ENCODE data around the gene RIC8B.

Gene RIC8B

GRCh38 chr12:106801830-106802533 is 27.5 kb downstream of the RIC8B start:
- no peak for DNase-seq (ENCODE audit: low spot score)

- DNase-seq (ENCODE audit: low spot score), result no peak
These were observed 30.2 kb downstream of the RIC8B start for GRCh38 chr12:106804668-106805067.

GRCh38 chr12:106814714-106815113 is 40.2 kb downstream of the RIC8B start:
- no peak for DNase-seq (ENCODE audit: low spot score)

GRCh38 chr12:106815741-106816140 is 41.3 kb downstream of the RIC8B start:
- DNase-seq (ENCODE audit: low spot score), result no peak

- no peak for DNase-seq (ENCODE audit: low spot score)
These were observed 41.7 kb downstream of the RIC8B start for GRCh38 chr12:106816231-106816630.

- no peak for DNase-seq (ENCODE audit: low spot score)
These were observed 45.5 kb downstream of the RIC8B start for GRCh38 chr12:106819991-106820390.

GRCh38 chr12:106831699-106832098 is 57.2 kb downstream of the RIC8B start:
- no peak for DNase-seq (ENCODE audit: low spot score)

GRCh38 chr12:106837782-106838181 is 63.3 kb downstream of the RIC8B start:
- DNase-seq (ENCODE audit: low spot score), result no peak

GRCh38 chr12:106839333-106839732 is 64.9 kb downstream of the RIC8B start:
- DNase-seq (ENCODE audit: low spot score), result no peak

- no peak for DNase-seq (ENCODE audit: low spot score)
These were observed 65.8 kb downstream of the RIC8B start for GRCh38 chr12:106840243-106840642.

GRCh38 chr12:106841510-106842302 is 67.2 kb downstream of the RIC8B start:
- no peak for DNase-seq (ENCODE audit: low spot score)

- no peak for DNase-seq (ENCODE audit: low spot score)
These were observed 71.4 kb downstream of the RIC8B start for GRCh38 chr12:106845902-106846301.

GRCh38 chr12:106847861-106848260 is 73.4 kb downstream of the RIC8B start:
- no peak for DNase-seq (ENCODE audit: low spot score)

- DNase-seq (ENCODE audit: low spot score), result no peak
These were observed 76.8 kb downstream of the RIC8B start for GRCh38 chr12:106851306-106851705.

GRCh38 chr12:106854723-106855122 is 80.2 kb downstream of the RIC8B start:
- no peak for DNase-seq (ENCODE audit: low spot score)

GRCh38 chr12:106855221-106855758 is 80.8 kb downstream of the RIC8B start:
- DNase-seq (ENCODE audit: low spot score), result no peak

- no peak for DNase-seq (ENCODE audit: low spot score)
These were observed 87.8 kb downstream of the RIC8B start for GRCh38 chr12:106861984-106862916.

- no peak for DNase-seq (ENCODE audit: low spot score)
These were observed 88.7 kb downstream of the RIC8B start for GRCh38 chr12:106863189-106863588.

GRCh38 chr12:106865683-106866082 is 91.2 kb downstream of the RIC8B start:
- DNase-seq (ENCODE audit: low spot score), result no peak

- no peak for DNase-seq (ENCODE audit: low spot score)
These were observed 92.1 kb downstream of the RIC8B start for GRCh38 chr12:106866426-106867080.

GRCh38 chr12:106867651-106868050 is 93.2 kb downstream of the RIC8B start:
- DNase-seq (ENCODE audit: low spot score), result no peak
